Kidney epithelial cell (primary cell): ENCODE data around the gene PACS2. TPM values are rescaled to one million over a fixed set of nuclear protein-coding genes. Genes with fewer than 3 reads are reported as not detected.

Experiments used
- DNase-seq: peaks from one replicate; pipeline ENCODE4 v3.0.0-alpha.2; 2010; ENCODE audit warnings: low read depth
- H3K27me3 ChIP-seq: 2 replicates; pipeline ENCODE4 v1.6.0; 2011; ENCODE audit warnings: low read length; ENCODE audit not compliant: control insufficient read depth, insufficient read depth
- H3K36me3 ChIP-seq: 2 replicates; pipeline ENCODE4 v1.5.1; 2011; ENCODE audit warnings: low read length; ENCODE audit not compliant: control insufficient read depth, insufficient read depth
- H3K4me3 ChIP-seq: 2 replicates; pipeline ENCODE4 v1.5.1; 2011; ENCODE audit warnings: low read depth, mild to moderate bottlenecking, control low read depth, low read length
- total RNA-seq: library from RNA; depleted of rRNA; stranded (reverse); fragments of >200 nt; gene quantifications from 2 replicates; pipeline ENCODE4 v1.2.3, GENCODE V29; 2015
- TF ChIP-seq, protein P1 (sequence below): IDR thresholded peaks from 2 replicates; pipeline ENCODE4 v1.5.1; 2011; ENCODE audit warnings: mild to moderate bottlenecking, moderate library complexity, low read length, control low read depth, inconsistent platforms; ENCODE audit not compliant: insufficient read depth, poor library complexity, severe bottlenecking

Gene PACS2
- total RNA-seq, 1 donor from 2014 or later: 105 TPM

DNA sequence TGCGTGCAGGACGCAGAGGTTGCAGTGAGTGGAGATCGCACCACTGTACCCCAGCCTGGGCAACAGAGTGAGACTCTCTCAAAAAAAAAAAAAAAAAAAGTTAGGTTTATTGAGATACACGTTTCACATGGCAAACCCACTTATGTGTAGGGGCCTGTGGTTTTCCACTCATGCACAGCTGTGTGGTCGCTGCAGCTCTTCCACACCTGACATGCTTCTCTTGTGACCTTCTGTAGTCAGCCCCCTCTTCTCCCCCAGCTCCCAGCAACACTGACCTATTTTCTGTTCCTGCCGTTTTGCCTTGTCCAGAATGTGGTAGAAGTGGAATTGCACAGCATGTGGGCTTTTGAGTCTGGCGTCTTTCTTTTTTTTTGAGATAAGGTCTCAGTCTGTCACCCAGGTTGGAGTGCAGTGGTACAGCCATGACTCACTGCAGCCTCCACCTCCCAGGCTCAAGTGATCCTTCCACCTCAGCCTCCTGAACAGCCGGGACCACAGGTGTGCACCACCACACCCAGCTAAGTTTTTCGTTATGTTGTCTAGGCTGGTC lies 113.5 kb downstream of the PACS2 start:
- Histone ChIP-seq H3K36me3 (no peaks in the 10 kb centered on the region), H3K27me3 (no peaks in the 10 kb centered on the region), H3K4me3 (no peak overlapping the region)
- TF ChIP-seq, protein P1, sequence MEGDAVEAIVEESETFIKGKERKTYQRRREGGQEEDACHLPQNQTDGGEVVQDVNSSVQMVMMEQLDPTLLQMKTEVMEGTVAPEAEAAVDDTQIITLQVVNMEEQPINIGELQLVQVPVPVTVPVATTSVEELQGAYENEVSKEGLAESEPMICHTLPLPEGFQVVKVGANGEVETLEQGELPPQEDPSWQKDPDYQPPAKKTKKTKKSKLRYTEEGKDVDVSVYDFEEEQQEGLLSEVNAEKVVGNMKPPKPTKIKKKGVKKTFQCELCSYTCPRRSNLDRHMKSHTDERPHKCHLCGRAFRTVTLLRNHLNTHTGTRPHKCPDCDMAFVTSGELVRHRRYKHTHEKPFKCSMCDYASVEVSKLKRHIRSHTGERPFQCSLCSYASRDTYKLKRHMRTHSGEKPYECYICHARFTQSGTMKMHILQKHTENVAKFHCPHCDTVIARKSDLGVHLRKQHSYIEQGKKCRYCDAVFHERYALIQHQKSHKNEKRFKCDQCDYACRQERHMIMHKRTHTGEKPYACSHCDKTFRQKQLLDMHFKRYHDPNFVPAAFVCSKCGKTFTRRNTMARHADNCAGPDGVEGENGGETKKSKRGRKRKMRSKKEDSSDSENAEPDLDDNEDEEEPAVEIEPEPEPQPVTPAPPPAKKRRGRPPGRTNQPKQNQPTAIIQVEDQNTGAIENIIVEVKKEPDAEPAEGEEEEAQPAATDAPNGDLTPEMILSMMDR: no peak
- no peak for DNase-seq

DNA sequence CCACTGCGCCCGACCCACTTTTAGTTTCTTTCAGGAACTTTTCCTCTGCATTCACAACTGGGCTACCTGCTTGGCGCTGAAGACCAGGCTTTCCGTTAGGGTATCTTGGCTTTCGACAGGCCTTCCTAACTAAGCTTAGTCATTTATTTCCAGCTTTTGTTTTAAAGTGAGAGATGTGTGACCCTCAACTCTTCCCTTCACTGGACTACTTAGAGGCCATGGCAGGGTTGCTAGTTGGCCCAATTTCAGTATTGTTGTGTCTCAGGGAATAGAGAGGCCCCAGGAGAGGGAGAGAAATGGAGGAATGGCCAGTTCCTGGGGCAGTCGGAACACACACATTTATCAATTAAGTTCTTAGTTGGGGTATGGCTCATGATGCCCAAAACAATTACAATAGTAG lies 115.5 kb downstream of the PACS2 start:
- no peak for DNase-seq
- Histone ChIP-seq H3K4me3 (no peak overlapping the region), H3K36me3 (no peaks in the 10 kb centered on the region), H3K27me3 (no peaks in the 10 kb centered on the region)
- TF ChIP-seq, protein P1: no peak

- H3K4me3 ChIP-seq: no peak overlapping the region
- no peaks in the 10 kb centered on the region for H3K36me3 ChIP-seq
- TF ChIP-seq, protein P1: no peak
- no peaks in the 10 kb centered on the region for H3K27me3 ChIP-seq
- no peak for DNase-seq
Observed at GRCh38 chr14:105430565-105430964, 116.0 kb downstream of the PACS2 start.

DNA sequence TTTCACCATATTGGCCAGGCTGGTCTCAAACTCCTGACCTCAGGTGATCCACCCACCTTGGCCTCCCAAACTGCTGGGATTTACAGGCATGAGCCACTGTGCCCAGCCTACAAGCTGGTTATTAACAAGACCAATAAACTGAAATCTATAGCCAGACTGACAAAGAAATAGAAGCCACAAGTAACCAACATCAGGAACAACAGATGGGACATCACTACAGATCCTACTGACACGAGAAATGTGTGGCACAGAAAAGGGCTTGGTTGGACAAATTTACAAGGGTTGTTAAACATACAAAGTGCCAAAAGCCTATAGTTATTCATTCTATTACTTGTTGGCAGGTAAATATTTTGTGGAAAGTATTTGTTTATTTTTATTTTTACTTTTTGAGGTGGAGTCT lies 116.7 kb downstream of the PACS2 start:
- no peaks in the 10 kb centered on the region for H3K36me3 ChIP-seq
- no peak for DNase-seq
- TF ChIP-seq, protein P1: no peak

GRCh38 chr14:105432657-105433056 lies 118.1 kb downstream of the PACS2 start:
- H3K36me3 ChIP-seq: no peaks in the 10 kb centered on the region
- no peak overlapping the region for H3K4me3 ChIP-seq
- TF ChIP-seq, protein P1: no peak
- no peak for DNase-seq
- H3K27me3 ChIP-seq: no peaks in the 10 kb centered on the region

More for the DNA sequence above, 116.7 kb downstream of the PACS2 start:
- Histone ChIP-seq H3K27me3 (no peaks in the 10 kb centered on the region), H3K4me3 (no peak overlapping the region)

DNA sequence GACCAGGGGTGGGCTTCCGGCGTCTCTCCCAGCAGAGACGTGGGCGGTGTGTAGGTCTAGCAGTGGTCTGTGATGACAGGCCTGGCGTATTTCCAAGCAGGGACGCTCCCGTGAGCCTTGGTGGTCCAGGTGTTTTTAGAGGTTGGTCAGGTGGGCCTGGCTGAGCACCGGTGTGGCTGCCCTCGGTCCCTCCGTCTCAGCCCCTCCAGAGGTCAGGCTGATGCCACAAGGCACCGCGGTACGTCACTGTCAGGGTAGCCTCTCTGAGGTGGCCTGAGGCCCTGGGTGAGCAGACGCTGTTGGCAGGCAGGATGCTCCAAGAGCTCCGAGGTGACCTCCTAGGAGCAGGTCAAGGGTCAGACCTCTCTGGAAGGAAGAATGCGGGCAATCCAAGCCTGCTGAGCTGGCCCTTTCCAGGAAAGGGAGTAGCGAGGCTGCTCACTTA lies 118.6 kb downstream of the PACS2 start:
- H3K27me3 ChIP-seq: no peaks in the 10 kb centered on the region
- no peak overlapping the region for H3K4me3 ChIP-seq
- no peaks in the 10 kb centered on the region for H3K36me3 ChIP-seq
- TF ChIP-seq, protein P1: no peak
- no peak for DNase-seq
